GM12891 (cell line): Measurements from ENCODE around the gene RANGAP1.

Source experiments
- POLR2A ChIP-seq: IDR thresholded peaks from 2 replicates; pipeline ENCODE4 v1.6.1; 2011; ENCODE audit warnings: low read depth, low read length, control low read depth
- POLR2AphosphoS5 ChIP-seq: IDR thresholded peaks from 2 replicates; pipeline ENCODE4 v1.6.1; 2011; ENCODE audit warnings: low read depth, low read length, control low read depth
- POU2F2 ChIP-seq: IDR thresholded peaks from 2 replicates; pipeline ENCODE4 v1.6.1; 2011; ENCODE audit warnings: low read depth, mild to moderate bottlenecking, control low read depth, low read length, moderate library complexity
- TAF1 ChIP-seq: IDR thresholded peaks from 2 replicates; pipeline ENCODE4 v1.6.1; 2011; ENCODE audit warnings: low read depth, low read length, control low read depth

DNA sequence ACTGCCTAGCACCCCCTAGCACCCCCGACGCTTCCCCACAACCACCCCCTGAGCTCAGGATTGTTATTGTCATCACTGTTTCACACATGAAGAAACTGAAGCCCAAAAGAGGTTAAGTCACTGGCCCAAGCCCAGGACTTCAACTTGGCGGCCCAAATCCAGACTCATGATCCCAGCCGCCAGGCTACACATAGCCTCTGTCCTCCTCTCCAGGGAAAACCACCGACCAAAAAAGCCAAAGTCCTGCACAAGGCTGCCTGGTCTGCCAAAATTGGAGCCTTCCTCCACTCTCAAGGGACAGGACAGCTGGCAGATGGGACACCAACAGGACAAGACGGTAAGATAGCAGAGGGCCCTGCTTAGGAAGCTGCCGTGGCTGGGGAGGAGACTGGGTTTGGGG is 70.1 kb downstream of the RANGAP1 start:
- no peak for TF ChIP-seq POLR2AphosphoS5
- no peak for TF ChIP-seq TAF1
- TF ChIP-seq POLR2A, result no peak
- TF ChIP-seq POU2F2, result no peak
